ENCODE results near the gene BCL2A1.

DNA sequence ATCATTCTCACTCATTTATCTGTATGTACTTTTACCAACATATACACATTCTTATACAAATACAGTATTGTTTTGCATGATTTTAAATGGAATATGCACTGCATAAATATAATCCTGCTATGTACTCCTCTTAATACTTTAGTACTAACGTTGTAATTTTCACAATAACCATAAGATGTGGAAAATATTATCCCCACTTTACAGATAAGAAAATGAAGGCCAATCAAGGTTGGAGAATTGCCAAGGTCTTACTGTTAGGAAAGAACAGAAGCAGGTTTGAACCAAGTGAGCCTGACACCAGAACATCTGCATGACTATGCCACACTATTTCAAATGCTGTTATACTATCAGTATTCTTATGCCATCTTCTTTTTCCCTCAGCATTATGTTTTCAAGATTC, 32.9 kb downstream of the BCL2A1 start:
- TF ChIP-seq, protein P1, sequence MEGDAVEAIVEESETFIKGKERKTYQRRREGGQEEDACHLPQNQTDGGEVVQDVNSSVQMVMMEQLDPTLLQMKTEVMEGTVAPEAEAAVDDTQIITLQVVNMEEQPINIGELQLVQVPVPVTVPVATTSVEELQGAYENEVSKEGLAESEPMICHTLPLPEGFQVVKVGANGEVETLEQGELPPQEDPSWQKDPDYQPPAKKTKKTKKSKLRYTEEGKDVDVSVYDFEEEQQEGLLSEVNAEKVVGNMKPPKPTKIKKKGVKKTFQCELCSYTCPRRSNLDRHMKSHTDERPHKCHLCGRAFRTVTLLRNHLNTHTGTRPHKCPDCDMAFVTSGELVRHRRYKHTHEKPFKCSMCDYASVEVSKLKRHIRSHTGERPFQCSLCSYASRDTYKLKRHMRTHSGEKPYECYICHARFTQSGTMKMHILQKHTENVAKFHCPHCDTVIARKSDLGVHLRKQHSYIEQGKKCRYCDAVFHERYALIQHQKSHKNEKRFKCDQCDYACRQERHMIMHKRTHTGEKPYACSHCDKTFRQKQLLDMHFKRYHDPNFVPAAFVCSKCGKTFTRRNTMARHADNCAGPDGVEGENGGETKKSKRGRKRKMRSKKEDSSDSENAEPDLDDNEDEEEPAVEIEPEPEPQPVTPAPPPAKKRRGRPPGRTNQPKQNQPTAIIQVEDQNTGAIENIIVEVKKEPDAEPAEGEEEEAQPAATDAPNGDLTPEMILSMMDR (IDR thresholded peaks at IDR 0.05) = no peak
- no peak for TF ChIP-seq ZFX (IDR thresholded peaks at IDR 0.05; ENCODE audit: borderline replicate concordance)

Measured in 22Rv1 (cell line).